ENCODE data around the gene CNTN4.
"Not testable (repeated sequence)": the region's sequence is repeated elsewhere in the genome, so short reads cannot be mapped to it uniquely, and the experiment has no call there.

Gene CNTN4

DNA sequence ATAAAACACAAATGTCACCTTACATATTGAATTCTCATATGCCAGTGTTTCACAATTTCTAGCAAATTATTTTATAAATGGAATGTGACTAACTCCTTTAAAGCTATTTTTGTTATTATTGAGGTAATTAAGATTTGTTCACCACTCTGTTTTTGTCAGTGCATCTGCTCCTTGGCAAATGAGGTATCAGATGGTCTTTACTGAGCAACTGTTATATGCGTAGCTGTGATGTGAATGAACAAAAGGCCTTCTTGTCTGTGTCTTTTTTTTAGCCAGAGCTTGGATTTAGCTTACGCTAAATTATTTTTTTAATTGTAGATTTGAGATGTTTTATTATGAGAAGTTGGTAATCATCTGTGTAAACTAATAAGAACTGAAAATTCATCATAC lies 886.2 kb downstream of the CNTN4 start:
- no peak overlapping the region for H3K27ac ChIP-seq
- DNase-seq (ENCODE audit: low read depth, low spot score), result no peak

- no peak overlapping the region for H3K27ac ChIP-seq
- no peak for DNase-seq (ENCODE audit: low read depth, low spot score)
These were observed 886.8 kb downstream of the CNTN4 start for GRCh38 chr3:2985479-2985878.

DNA sequence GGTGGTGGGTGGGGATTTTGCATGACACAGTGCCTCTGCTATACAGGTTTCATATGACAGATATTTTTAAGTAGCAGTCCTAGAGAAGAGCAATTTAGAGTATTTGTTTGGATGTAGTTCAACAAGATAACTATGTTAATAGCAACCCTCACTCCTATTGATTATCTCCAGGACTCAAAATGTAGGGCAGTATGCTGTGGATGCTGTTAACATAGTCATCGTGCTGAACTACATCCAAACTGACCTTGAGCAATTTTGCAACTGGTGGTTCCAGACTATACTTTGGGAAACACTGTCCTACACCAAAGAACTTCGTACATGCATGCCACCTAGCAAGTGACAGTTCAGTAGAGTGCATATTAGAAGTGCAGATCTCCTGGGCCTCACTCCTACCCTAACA lies 893.9 kb downstream of the CNTN4 start:
- H3K27ac ChIP-seq, result no peak overlapping the region
- DNase-seq (ENCODE audit: low read depth, low spot score), result no peak

DNA sequence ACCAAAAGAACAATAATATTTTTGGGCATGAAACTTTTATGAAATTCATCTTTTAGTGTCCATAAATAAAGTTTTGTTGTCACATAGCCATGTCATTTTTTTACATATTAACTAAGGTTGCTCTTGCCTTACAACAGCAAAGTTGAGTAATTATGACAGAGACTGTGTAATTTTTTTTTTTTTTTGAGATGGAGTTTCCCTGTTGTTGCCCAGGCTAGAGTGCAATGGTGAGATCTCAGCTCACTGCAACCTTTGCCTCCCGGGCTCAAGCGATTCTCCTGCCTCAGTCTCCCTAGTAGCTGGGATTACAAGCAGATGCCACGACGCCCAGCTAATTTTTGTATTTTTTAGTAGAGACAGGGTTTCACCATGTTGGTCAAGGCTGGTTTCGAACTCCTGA lies 894.5 kb downstream of the CNTN4 start:
- not testable (repeated sequence) for H3K27ac ChIP-seq; DNase-seq (ENCODE audit: low read depth, low spot score)

DNA sequence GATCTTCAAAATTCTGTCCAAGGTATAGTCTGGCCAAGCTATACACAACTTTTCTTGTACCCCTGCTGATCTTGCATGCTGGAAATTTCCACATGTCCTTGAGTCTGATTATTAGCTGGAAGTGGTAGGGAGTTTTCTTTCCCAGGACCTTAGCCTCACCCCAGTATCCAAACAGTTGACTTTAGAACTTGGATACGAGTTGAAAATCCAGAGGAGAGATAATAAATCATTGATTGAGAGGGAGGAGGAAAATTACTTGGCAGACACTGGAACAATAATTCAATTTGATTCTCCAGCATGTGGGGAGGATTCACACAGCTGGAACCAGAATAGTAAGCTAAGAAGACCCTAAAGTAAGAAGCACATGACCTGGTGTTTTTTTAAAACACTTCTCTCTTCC lies 895.1 kb downstream of the CNTN4 start:
- H3K27ac ChIP-seq, result no peak overlapping the region

GRCh38 chr3:2995195-2995594 lies 896.5 kb downstream of the CNTN4 start:
- DNase-seq (ENCODE audit: low read depth, low spot score), result no peak
- H3K27ac ChIP-seq, result no peak overlapping the region

More for the DNA sequence above, 895.1 kb downstream of the CNTN4 start:
- no peak for DNase-seq (ENCODE audit: low read depth, low spot score)

DNA sequence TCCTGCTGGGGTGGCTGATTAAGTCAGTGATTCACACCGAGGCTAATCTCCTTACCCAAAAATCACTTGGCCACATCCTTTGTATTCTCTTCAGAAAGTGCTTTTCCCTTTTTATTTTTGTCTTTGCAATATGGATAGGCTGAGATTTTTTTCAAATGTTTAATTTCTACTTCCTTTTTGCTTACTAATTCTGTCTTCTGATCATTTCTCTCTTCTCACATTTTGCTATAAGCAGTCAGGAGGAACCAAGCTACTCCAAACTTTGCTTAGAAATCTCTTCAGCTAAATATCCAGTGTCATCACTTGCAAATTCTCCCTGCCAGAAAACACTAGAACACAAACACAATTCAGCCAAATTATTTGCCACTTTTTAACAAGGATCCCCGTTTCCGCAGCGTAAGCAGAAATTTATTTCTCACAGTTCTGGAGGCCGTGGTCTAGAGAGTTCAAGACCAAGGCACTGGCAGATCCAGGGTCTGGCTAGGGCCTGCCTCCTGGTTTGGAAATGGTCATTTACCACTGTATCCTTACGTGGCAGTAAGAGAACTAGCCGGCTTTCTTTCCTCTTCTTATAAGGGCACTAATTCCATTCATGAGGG lies 906.6 kb downstream of the CNTN4 start:
- DNase-seq (ENCODE audit: low read depth, low spot score), result no peak
- no peak overlapping the region for H3K27ac ChIP-seq

DNA sequence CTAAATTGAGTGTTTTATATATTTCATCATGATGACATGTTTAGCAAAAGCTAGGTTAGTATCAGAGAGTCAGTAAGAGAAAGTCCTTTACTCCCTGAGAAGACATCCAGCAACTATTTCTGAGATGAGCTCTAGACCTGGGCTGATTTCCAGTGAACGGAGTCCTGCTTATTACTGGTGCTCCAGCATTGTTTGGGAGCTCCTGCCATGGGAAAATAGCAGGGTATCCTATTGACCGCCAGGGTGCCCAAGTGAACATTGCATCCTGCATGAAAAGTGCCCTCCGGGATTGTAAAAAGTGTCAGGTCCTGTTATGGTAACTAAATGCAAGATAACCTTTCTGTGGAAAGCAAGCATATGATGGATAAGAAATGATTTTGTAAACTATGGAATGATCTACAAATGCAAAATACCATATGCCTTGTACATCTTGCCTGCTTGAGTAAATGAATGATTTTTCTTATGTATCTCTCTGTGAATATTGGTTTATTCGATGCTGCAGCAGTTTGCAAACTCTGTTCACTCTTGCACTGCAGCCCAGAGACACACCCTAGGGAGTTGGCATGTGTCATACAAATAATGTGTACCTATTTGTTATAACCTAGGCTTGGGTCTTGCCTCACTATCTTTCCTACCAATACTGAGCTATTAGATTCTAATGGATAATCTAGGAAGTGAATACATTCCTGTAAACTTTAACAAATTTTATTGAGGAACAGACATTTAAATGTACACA lies 914.8 kb downstream of the CNTN4 start:
- no peak for DNase-seq (ENCODE audit: low read depth, low spot score)
- no peak overlapping the region for H3K27ac ChIP-seq

DNA sequence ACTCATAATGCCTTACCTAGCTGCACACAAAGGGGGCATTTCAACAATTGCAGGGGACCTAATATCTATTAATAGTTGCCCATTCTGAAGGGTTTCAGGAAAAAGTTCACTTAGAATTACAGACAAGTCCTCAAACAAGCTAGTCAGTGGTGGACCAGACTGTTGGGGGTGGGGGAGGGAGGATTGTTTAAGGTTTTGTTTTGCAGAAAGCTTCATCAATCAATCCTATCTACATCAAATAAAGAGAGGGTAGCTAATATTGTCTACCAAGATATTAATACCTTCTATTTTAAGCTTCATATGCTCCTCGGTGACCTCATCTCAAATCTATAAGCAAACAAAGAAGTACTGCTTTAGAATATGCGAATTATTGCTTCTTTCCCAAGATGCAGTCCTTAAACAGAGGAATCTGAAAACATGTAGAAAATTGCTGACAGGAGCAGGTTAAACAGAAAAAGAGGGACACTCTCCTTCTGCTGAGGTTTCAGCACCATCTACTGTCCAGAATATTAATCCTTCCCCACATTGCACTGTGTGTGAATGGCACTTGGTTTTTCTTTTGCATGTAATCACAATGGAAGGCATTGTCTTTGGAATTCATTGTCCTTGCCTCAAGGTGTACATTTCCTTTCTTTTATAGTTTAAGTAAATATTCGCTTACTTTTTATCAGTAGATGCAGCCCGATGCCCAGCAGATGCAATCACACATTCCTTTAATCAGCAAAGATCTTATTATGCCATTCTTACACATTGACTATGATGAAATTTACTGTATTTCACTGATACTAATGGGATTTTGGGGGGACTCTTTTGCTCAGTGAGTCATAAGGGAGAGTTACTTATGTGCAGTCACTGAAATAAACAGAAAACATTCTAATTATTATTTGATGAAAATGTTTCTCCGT lies 916.8 kb downstream of the CNTN4 start:
- H3K27ac ChIP-seq, result no peak overlapping the region
- peak; percentile 5 for DNase-seq (ENCODE audit: low read depth, low spot score)

DNA sequence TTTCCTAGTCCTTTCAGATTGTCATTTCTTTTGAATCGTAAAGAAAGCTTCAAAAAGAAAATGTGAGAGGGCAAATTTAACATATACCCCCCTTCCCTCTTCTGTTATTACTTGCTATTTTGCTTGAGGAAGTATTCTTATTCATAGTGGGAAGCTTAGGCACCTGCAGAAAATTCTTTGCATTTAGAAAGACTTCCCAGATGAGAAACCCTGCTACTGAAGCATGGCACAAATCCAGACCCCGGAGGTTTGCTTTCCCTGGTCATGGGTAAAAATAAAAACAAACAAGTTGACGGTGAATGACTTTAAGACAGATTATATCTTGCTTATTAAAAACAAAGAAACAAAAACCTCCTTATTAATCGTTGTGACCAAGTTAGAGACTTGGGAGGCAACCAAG lies 917.6 kb downstream of the CNTN4 start:
- DNase-seq (ENCODE audit: low read depth, low spot score), result no peak
- no peak overlapping the region for H3K27ac ChIP-seq

GRCh38 chr3:3020209-3020608 lies 921.5 kb downstream of the CNTN4 start:
- DNase-seq (ENCODE audit: low read depth, low spot score), result no peak
- no peak overlapping the region for H3K27ac ChIP-seq

DNA sequence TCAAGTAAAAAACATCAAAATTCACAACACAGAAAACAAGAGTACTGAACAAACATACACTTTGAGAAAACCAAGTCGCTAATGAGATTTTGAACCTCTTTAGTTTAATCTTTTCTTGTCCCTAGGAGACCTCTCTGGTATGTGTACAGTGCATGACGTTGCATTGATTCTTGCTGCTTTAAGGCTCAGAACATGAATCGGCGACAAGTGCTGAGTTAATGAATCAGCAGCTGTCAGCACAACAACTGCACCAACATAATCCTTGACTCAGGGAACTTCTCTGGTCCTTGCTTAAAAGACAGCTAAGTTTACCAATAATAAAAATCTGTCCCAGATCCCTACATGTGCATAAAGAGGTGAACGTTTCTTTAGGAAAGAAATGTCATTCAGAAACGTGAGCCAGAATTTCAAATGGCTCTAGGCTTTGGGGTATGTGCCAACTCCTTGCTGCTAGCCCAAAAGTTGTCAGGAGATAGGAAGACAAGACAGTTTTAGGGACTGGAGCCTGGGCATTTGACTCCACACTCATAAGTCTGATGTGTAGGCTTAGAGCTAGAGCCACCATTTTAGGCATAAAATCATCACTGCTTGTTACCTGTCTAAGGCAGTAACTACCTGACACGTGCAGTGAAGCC lies 924.6 kb downstream of the CNTN4 start:
- H3K27ac ChIP-seq, result no peak overlapping the region
- no peak for DNase-seq (ENCODE audit: low read depth, low spot score)

GRCh38 chr3:3027976-3028567 lies 929.4 kb downstream of the CNTN4 start:
- DNase-seq (ENCODE audit: low read depth, low spot score), result no peak
- no peak overlapping the region for H3K27ac ChIP-seq

GRCh38 chr3:3031326-3031725 lies 932.7 kb downstream of the CNTN4 start:
- DNase-seq (ENCODE audit: low read depth, low spot score), result no peak
- H3K27ac ChIP-seq, result no peak overlapping the region

DNA sequence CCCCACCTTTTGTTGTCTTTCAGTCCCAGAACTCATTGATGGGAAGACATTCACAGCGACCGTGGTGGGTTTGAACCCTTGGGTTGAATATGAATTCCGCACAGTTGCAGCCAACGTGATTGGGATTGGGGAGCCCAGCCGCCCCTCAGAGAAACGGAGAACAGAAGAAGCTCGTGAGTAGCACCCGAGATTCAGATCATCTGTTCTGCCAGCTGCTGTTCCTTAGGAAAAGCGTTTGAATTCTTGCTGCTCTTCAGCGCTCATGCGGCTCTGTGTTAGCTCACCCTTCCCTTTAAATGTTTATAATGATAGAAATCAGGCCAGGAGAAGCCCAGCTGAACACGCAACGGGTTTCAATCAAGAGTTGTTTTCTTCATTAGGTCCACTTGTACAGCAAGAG lies 938.5 kb downstream of the CNTN4 start:
- H3K27ac ChIP-seq, result no peak overlapping the region
- DNase-seq (ENCODE audit: low read depth, low spot score), result no peak

- peak; percentile 18 for DNase-seq (ENCODE audit: low read depth, low spot score)
- H3K27ac ChIP-seq, result no peak overlapping the region
These were observed 939.7 kb downstream of the CNTN4 start for GRCh38 chr3:3038201-3038991.

- DNase-seq (ENCODE audit: low read depth, low spot score), result no peak
- no peak overlapping the region for H3K27ac ChIP-seq
These were observed 955.3 kb downstream of the CNTN4 start for GRCh38 chr3:3053974-3054373.

DNA sequence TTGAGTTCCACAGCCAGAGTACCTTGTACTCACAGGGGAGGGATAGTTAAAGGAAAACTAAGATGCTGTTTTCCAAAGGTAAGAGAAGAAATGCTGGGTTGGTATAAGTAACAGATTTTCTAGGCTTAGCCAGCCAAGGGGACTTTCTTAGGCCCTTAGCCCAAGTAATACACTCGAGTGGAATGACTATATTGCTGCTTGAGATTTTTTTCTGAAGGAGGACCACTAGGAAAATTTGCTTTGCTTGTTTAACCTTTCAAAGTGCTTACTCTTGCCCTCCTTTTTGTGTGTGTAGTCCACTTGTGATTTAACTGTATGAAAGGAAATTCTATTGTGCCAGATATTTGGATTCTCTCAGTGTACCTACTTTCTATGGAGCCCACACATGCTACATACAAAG lies 961.0 kb downstream of the CNTN4 start:
- no peak for DNase-seq (ENCODE audit: low read depth, low spot score)
- no peak overlapping the region for H3K27ac ChIP-seq

- H3K27ac ChIP-seq, result no peak overlapping the region
- no peak for DNase-seq (ENCODE audit: low read depth, low spot score)
These were observed 965.6 kb downstream of the CNTN4 start for GRCh38 chr3:3064297-3064696.

DNA sequence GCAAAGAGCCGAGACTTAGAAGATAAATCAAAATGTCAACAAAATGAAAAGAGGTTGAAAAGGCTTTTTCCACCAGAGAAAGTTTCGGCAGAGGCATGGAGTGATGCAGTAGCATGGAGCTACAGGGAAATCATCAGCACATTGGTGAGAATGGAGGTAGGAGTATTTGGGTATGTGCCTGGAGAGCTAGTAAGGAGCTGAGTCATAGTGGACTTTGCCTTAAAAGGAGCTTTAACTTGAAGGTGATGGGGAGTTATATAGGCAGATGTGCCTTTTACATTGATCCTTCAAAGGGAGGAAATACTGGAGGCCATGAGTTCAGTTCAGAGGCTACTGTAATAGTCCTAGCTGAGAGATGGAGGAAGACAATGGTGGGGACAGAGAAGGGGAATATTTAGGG lies 967.2 kb downstream of the CNTN4 start:
- H3K27ac ChIP-seq, result no peak overlapping the region
- DNase-seq (ENCODE audit: low read depth, low spot score), result peak; percentile 18

Data from epithelial cell of prostate (primary cell).